ENCODE measurements around the gene ARHGAP18. TPM values are rescaled to one million over a fixed set of nuclear protein-coding genes. Genes with fewer than 3 reads are reported as not detected.

Gene ARHGAP18
- total RNA-seq, 4 donors from 2014 or later = 29.1 to 47.2 (median 38.5) TPM

- ATAC-seq (ENCODE audit: low FRiP score) = no peak
- no peak for TF ChIP-seq CTCF (IDR thresholded peaks at IDR 0.05)
- DNase-seq (ENCODE audit: low spot score) = no peak
Observed at GRCh38 chr6:129740013-129740412, 30.0 kb upstream of the ARHGAP18 start.

DNA sequence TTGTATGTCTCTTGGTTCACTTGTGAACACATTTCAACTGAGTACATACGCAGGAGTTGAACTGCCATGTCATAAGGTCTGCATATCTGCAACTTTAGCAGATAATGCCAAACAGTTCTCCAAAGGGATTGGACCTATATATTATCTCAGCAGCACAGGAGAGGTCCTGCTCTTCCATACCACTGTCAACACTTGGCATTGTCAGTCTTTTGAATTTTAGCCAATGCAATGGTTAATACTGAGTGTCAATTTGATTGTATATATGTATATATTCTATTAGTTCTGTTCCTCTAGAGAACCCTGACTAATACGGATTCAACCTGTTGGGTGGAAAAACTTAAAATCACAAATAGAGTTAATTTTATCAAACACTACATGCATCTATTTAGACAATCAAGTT is 26.1 kb upstream of the ARHGAP18 start:
- ATAC-seq (ENCODE audit: low FRiP score) (no peak), DNase-seq (ENCODE audit: low spot score) (no peak)
- TF ChIP-seq CTCF (IDR thresholded peaks at IDR 0.05) = no peak

DNA sequence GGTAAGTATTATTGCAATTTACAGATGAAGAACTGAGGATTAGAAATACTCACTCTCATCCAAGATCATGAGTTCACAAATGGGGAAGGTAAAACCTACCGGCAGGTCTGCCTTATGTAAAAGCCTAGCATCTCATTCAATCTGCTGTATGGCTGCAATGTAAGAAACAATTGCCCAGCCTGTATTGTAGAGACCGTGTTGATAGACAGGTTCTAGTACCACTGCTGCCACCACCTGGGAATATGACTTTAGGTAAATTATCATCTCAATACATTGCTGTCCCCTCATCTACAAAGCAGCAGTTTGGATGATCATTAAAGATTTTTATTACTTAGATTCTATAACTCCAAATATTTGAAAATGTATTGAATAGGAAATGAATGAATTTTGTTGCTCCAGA is 23.3 kb upstream of the ARHGAP18 start:
- no peak for TF ChIP-seq CTCF (IDR thresholded peaks at IDR 0.05)
- DNase-seq (ENCODE audit: low spot score) (no peak), ATAC-seq (ENCODE audit: low FRiP score) (no peak)

DNA sequence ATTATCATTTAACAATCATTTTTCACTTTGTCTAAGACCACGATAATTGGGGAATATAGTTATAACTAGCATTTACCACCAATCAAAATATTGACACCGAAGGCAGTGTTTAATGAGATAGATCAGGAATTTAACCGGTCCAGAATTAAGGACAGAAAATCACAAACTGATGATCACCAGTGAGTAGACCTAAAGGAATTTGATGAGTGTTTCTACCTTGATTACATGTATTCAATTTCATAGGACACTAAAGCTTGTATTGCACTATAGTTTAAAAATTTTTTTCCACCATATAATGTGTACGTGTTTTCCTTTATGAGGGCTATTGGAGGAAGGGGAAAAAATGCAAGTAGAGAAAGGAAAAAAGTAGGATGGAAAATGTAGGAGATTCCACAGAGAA is 22.6 kb upstream of the ARHGAP18 start:
- TF ChIP-seq CTCF (IDR thresholded peaks at IDR 0.05) = no peak
- ATAC-seq (ENCODE audit: low FRiP score) = no peak
- DNase-seq (ENCODE audit: low spot score) = no peak

DNA sequence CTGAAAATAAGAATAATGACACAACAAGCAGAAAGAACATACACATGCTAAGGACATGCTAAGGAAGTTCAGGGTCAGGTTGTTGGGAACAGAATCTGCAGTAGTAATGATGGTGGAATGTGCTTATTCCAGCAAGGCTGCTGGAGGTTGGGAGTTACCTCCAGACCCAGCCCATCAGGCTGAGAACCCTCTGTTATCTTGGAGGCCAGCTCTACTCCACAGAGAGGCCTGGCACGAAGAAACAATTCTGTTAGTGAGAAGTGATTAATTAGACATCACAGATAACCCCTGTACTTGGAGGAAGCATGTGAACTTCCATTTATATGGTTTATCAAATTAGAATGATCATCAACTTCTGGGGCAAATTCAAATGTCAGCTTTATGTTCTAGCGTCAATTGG is 22.1 kb upstream of the ARHGAP18 start:
- no peak for TF ChIP-seq CTCF (IDR thresholded peaks at IDR 0.05)

DNA sequence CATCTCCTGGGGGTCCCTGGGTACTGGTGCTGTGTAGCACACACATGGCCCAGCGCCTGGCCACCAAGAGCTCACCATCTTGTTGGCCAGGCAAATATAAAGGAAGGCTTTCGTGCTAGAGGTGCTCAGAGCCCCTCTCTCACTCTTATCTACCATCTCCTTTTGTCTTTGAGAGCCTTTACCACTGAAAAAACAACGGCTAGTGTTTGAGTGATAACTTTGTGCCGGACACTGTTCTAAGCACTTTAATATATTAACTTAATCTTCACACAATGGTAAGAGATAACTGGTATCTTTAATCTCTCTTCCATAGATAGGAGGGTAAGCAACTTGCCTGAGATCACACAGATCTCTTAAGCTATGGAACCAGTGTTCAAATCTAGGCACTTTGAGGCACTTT is 21.5 kb upstream of the ARHGAP18 start:
- DNase-seq (ENCODE audit: low spot score) (no peak), ATAC-seq (ENCODE audit: low FRiP score) (no peak)
- TF ChIP-seq CTCF (IDR thresholded peaks at IDR 0.05) = no peak

More for the DNA sequence above, 22.1 kb upstream of the ARHGAP18 start:
- DNase-seq (ENCODE audit: low spot score) (no peak), ATAC-seq (ENCODE audit: low FRiP score) (peak; percentile 57)

DNA sequence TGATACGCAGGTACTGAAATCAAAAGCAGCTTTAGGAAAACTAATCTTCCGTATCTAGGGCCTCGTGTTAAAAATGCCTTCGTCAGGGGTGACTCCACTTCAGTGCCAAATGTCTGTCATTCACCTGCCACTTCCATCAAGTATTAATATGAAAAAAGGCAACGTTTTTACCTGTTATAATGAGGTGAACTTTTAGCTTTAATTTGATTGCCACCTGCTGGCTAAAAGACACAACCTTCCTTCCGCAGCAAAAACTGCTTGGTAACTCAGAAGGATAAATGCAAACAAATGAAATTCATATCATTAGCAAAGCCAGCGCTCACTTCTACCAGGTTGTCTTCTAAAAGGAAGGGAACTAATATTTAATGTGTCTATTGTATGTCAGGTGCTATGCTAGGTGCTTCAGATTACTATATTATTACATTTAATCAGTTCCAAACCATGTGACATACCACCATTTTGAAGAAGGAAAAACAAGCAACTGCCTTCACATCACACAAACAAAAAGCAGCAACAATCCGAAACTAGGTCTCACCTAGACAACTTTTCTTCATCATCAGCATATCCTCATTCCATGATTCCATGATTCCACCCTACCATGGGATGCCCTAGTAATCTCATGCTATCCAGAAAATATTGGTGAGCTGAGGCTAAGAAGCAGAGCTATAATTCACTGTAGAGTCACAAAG is 20.6 kb upstream of the ARHGAP18 start:
- DNase-seq (ENCODE audit: low spot score) (no peak), ATAC-seq (ENCODE audit: low FRiP score) (no peak)
- no peak for TF ChIP-seq CTCF (IDR thresholded peaks at IDR 0.05)
